OCI-LY3 (cell line): ENCODE measurements around the gene LPP.

Experiments
- H2AFZ ChIP-seq: fragments of 200-600, 300-600 bp; shearing (Covaris generic); 2 replicates; pipeline ENCODE4 v1.6.0; 2014; ENCODE audit warnings: antibody characterized with exemption, low read depth, low read length
- H3K27ac ChIP-seq: fragments of 200-600, 300-600 bp; sonication (generic); 2 replicates; pipeline ENCODE4 v1.5.1; 2014; ENCODE audit warnings: mild to moderate bottlenecking, low read length, moderate library complexity, mixed read lengths
- H3K27me3 ChIP-seq: fragments of 200-600, 300-600 bp; sonication (generic); 2 replicates; pipeline ENCODE4 v1.6.1; 2014; ENCODE audit warnings: low read depth, low read length, mixed read lengths
- H3K36me3 ChIP-seq: fragments of 200-600, 300-600 bp; sonication (generic); replicated peaks from 2 replicates; pipeline ENCODE3; 2014; ENCODE audit warnings: low read depth, low read length, mixed read lengths
- H3K4me1 ChIP-seq: fragments of 300-600, 200-600 bp; sonication (generic); 2 replicates; pipeline ENCODE4 v1.6.1; 2014; ENCODE audit warnings: low read length, mixed read lengths
- H3K4me2 ChIP-seq: fragments of 200-600, 300-600 bp; sonication (generic); 2 replicates; pipeline ENCODE4 v1.6.1; 2014; ENCODE audit warnings: low read length, mixed read lengths
- H3K4me3 ChIP-seq: fragments of 300-600, 200-600 bp; sonication (generic); 2 replicates; pipeline ENCODE4 v1.5.1; 2014; ENCODE audit warnings: antibody characterized with exemption, mild to moderate bottlenecking, low read length, moderate library complexity
- H3K79me2 ChIP-seq: fragments of 300-600, 200-600 bp; shearing (Covaris generic); 2 replicates; pipeline ENCODE4 v1.6.1; 2014; ENCODE audit warnings: mild to moderate bottlenecking, low read length, mixed read lengths
- H3K9ac ChIP-seq: fragments of 300-600, 200-600 bp; shearing (Covaris generic); 2 replicates; pipeline ENCODE4 v1.6.0; 2014; ENCODE audit warnings: mild to moderate bottlenecking, low read length, moderate library complexity
- H3K9me3 ChIP-seq: fragments of 200-600, 300-600 bp; shearing (Covaris generic); 2 replicates; pipeline ENCODE4 v1.6.1; 2014; ENCODE audit warnings: low read length, mixed read lengths; ENCODE audit not compliant: insufficient read depth
- H4K20me1 ChIP-seq: fragments of 200-600, 300-600 bp; sonication (generic); 2 replicates; pipeline ENCODE4 v1.6.1; 2016; ENCODE audit warnings: low read length, mixed read lengths; ENCODE audit not compliant: insufficient read depth
- CTCF ChIP-seq: fragments of 200-600, 300-600 bp; sonication (generic); IDR thresholded peaks from 2 replicates; pipeline ENCODE4 v1.5.1; 2014; ENCODE audit warnings: antibody characterized with exemption, low read length, low read depth
- EZH2phosphoT487 ChIP-seq: fragments of 200-600 bp; shearing (Covaris generic); IDR thresholded peaks from 2 replicates; pipeline ENCODE4 v1.6.1; 2018; ENCODE audit warnings: antibody characterized with exemption, mixed run types, low read depth

LPP gene

GRCh38 chr3:188584162-188584529 is 430.2 kb downstream of the LPP start:
- H3K79me2 ChIP-seq = peaks cover 45% of the 10 kb centered on the region
- no peaks in the 10 kb centered on the region for H4K20me1 ChIP-seq
- H3K27ac ChIP-seq = peak overlapping the region; percentile 97
- no peaks in the 10 kb centered on the region for H3K9me3 ChIP-seq
- peaks cover 15% of the 10 kb centered on the region for H3K36me3 ChIP-seq
- peak overlapping the region; percentile 91 for H3K9ac ChIP-seq
- no peaks in the 10 kb centered on the region for H3K27me3 ChIP-seq
- peak overlapping the region; percentile 85 for H3K4me2 ChIP-seq
- peak overlapping the region; percentile 62 for H3K4me3 ChIP-seq
- TF ChIP-seq EZH2phosphoT487 = no peak
- H3K4me1 ChIP-seq = peaks cover 93% of the 10 kb centered on the region
- H2AFZ ChIP-seq = no peak overlapping the region

GRCh38 chr3:188584958-188585689 is 431.2 kb downstream of the LPP start:
- no peak overlapping the region for H2AFZ ChIP-seq
- H3K27me3 ChIP-seq = no peaks in the 10 kb centered on the region
- peaks cover 14% of the 10 kb centered on the region for H3K36me3 ChIP-seq
- peaks cover 36% of the 10 kb centered on the region for H3K79me2 ChIP-seq
- TF ChIP-seq CTCF = peak; percentile 60
- no peak for TF ChIP-seq EZH2phosphoT487
- peak overlapping the region; percentile 85 for H3K4me2 ChIP-seq
- peak overlapping the region; percentile 97 for H3K27ac ChIP-seq
- no peaks in the 10 kb centered on the region for H3K9me3 ChIP-seq
- H3K4me1 ChIP-seq = peaks cover 87% of the 10 kb centered on the region
- peak overlapping the region; percentile 91 for H3K9ac ChIP-seq
- H3K4me3 ChIP-seq = peak overlapping the region; percentile 62
- no peaks in the 10 kb centered on the region for H4K20me1 ChIP-seq

- H2AFZ ChIP-seq = no peak overlapping the region
- H3K4me1 ChIP-seq = peaks cover 55% of the 10 kb centered on the region
- peak overlapping the region; percentile 34; the same call in 1 of the 2 replicates for H3K27ac ChIP-seq
- no peaks in the 10 kb centered on the region for H3K36me3 ChIP-seq
- no peaks in the 10 kb centered on the region for H3K27me3 ChIP-seq
- H3K4me2 ChIP-seq = no peak overlapping the region
- H3K9ac ChIP-seq = no peak overlapping the region
- TF ChIP-seq EZH2phosphoT487 = no peak
- no peak overlapping the region for H3K4me3 ChIP-seq
- no peaks in the 10 kb centered on the region for H4K20me1 ChIP-seq
- H3K9me3 ChIP-seq = no peaks in the 10 kb centered on the region
- H3K79me2 ChIP-seq = peaks cover 4% of the 10 kb centered on the region; the same call in 1 of the 2 replicates
Measured at GRCh38 chr3:188589071-188589470, 435.1 kb downstream of the LPP start.

GRCh38 chr3:188589771-188590170 is 435.8 kb downstream of the LPP start:
- no peak overlapping the region for H3K27ac ChIP-seq
- TF ChIP-seq EZH2phosphoT487 (no peak), CTCF (no peak)

GRCh38 chr3:188590557-188590956 is 436.6 kb downstream of the LPP start:
- H3K4me3 ChIP-seq = no peak overlapping the region
- no peaks in the 10 kb centered on the region for H4K20me1 ChIP-seq
- no peak overlapping the region for H3K9ac ChIP-seq
- TF ChIP-seq EZH2phosphoT487 = no peak
- TF ChIP-seq CTCF = no peak
- H3K4me2 ChIP-seq = no peak overlapping the region
- no peaks in the 10 kb centered on the region for H3K9me3 ChIP-seq
- peaks cover 4% of the 10 kb centered on the region; the same call in 1 of the 2 replicates for H3K79me2 ChIP-seq
- peaks cover 49% of the 10 kb centered on the region for H3K4me1 ChIP-seq
- H3K27me3 ChIP-seq = no peaks in the 10 kb centered on the region
- H3K36me3 ChIP-seq = no peaks in the 10 kb centered on the region
- no peak overlapping the region for H3K27ac ChIP-seq
- H2AFZ ChIP-seq = no peak overlapping the region

More at GRCh38 chr3:188589771-188590170, 435.8 kb downstream of the LPP start:
- H3K4me2 ChIP-seq = no peak overlapping the region
- peaks cover 4% of the 10 kb centered on the region; the same call in 1 of the 2 replicates for H3K79me2 ChIP-seq
- no peaks in the 10 kb centered on the region for H3K36me3 ChIP-seq
- H2AFZ ChIP-seq = no peak overlapping the region
- H3K9me3 ChIP-seq = no peaks in the 10 kb centered on the region
- no peaks in the 10 kb centered on the region for H4K20me1 ChIP-seq
- peaks cover 49% of the 10 kb centered on the region for H3K4me1 ChIP-seq
- no peak overlapping the region for H3K9ac ChIP-seq
- no peak overlapping the region for H3K4me3 ChIP-seq
- no peaks in the 10 kb centered on the region for H3K27me3 ChIP-seq
